Fibroblast of pulmonary artery (primary cell): Measurements from ENCODE around the gene XRCC1.
A peak's percentile ranks its signal among the peaks of the same experiment; 100 is the strongest.

Experiments used
- DNase-seq: peaks from one replicate; pipeline ENCODE4 v3.0.0-alpha.2; 2010; ENCODE audit warnings: low read depth
- H3K4me3 ChIP-seq: replicated peaks from 2 replicates; pipeline ENCODE4 v1.5.1; 2011; ENCODE audit warnings: low read depth, mild to moderate bottlenecking, control low read depth, low read length, moderate library complexity
- TF ChIP-seq, protein P1 (sequence below): IDR thresholded peaks from 2 replicates; pipeline ENCODE4 v1.5.1; 2011; ENCODE audit warnings: mild to moderate bottlenecking, control low read depth, low read length, inconsistent platforms; ENCODE audit errors: missing control alignments

The XRCC1 gene, protein sequence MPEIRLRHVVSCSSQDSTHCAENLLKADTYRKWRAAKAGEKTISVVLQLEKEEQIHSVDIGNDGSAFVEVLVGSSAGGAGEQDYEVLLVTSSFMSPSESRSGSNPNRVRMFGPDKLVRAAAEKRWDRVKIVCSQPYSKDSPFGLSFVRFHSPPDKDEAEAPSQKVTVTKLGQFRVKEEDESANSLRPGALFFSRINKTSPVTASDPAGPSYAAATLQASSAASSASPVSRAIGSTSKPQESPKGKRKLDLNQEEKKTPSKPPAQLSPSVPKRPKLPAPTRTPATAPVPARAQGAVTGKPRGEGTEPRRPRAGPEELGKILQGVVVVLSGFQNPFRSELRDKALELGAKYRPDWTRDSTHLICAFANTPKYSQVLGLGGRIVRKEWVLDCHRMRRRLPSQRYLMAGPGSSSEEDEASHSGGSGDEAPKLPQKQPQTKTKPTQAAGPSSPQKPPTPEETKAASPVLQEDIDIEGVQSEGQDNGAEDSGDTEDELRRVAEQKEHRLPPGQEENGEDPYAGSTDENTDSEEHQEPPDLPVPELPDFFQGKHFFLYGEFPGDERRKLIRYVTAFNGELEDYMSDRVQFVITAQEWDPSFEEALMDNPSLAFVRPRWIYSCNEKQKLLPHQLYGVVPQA

DNA sequence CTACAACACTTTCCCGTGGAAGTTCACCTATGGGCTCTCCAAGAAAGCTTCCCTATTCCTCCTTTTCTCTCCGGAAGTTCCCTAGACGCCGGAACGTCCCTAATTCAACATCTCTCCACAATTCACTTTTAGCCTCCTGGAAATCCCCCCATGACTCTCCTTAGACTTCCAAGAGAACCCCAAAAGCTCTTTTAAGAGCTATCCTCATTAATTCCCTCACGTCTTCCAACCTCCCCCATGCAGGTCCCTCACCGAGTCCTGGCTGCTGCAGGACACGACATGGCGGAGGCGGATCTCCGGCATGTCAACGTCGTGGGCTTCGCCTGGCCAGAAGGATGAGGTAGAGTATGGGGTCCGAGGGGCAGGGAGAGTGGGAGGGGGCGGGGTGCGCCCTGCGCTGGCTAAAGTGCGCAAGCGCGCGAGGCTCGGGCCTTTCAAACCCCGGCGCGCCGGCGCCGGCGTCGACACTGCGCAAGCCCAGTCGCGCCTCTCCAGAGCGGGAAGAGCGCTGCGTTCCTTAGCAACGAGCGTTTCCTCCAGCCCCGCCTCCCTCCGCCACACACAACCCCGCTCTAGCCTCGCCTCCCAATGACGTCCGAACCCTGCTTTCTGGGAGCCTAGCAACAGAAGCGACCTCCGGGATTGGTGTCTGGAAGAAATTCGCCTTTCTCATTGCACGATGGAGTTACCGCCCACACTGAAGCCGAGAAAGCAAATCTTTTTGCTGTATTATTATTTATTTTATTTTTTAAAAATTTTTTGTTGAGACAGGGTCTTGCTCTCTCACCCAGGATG lies at the start of gene XRCC1, which contains the start of gene PINLYP:
XRCC1 (minus strand) TSS at position 372 of the 795 bp plus-strand sequence; CDS start at position 303, 69 bp downstream.
PINLYP (plus strand) TSS at position 646 of the 795 bp plus-strand sequence. CDS start 1,391 bp downstream, outside the sequence.
- TF ChIP-seq, protein P1, sequence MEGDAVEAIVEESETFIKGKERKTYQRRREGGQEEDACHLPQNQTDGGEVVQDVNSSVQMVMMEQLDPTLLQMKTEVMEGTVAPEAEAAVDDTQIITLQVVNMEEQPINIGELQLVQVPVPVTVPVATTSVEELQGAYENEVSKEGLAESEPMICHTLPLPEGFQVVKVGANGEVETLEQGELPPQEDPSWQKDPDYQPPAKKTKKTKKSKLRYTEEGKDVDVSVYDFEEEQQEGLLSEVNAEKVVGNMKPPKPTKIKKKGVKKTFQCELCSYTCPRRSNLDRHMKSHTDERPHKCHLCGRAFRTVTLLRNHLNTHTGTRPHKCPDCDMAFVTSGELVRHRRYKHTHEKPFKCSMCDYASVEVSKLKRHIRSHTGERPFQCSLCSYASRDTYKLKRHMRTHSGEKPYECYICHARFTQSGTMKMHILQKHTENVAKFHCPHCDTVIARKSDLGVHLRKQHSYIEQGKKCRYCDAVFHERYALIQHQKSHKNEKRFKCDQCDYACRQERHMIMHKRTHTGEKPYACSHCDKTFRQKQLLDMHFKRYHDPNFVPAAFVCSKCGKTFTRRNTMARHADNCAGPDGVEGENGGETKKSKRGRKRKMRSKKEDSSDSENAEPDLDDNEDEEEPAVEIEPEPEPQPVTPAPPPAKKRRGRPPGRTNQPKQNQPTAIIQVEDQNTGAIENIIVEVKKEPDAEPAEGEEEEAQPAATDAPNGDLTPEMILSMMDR, result no peak
- DNase-seq, result peak; percentile 99
- peak within 1 kb of the TSS; percentile 99 for H3K4me3 ChIP-seq

DNA sequence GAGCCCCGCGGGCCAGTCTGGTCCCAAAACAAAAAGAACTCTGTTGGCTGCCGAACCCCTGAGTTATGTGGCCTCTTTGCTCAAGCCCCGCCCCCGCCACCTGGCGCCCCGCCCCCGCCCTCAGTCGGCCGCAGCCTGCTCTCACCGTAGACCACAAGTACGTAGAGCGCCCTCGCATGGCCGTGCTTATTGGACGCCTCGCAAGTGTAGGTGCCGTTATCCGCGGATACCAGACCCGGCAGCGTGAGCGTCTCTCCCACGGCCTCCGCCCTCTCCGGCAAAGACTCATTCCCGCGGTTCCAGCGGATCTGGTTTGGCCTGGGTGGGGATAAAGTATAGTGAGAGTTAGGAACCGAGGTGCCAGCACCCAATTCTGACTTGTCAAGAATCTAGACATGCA lies 49.6 kb upstream of the XRCC1 start:
- DNase-seq, result peak; percentile 56
- TF ChIP-seq, protein P1, result no peak
- no peak overlapping the region for H3K4me3 ChIP-seq

DNA sequence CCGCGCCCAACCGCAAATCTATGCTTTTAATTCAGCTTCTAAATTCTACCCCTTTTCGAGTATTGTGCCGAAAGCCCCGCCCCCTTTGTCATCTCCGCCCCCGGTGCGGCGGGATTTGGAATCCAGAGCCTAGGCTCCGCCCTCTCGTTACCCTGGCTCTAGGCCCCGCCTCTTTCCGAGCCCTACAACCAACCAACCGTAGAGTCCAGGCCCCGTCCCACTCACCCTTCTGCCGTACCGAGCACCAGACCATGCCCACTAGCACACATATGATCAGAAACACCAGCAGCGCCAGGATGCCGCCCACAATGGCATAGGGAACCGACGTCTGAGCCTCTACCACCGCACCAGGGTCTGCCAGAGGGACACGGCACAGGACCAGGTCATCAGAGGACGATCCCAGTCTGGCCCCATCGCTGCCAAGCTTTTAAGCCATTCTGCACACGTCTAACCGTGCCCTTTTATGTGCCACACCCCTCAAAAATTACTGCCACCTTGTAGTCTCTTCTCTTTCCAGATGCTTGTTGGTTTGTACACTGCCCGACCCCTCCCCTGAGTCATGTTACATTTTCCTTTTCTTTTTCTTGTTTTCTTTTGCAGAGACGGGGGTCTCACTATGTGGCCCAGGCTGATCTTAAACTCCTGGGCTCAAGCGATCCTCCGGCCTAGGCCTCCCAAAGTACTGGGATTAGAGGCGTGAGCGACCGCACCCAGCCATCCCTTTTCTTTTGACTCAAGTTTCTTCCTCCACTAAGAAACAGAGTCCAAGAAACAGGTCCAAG lies 48.8 kb upstream of the XRCC1 start:
- DNase-seq, result no peak
- TF ChIP-seq, protein P1, result no peak
- no peak overlapping the region for H3K4me3 ChIP-seq

DNA sequence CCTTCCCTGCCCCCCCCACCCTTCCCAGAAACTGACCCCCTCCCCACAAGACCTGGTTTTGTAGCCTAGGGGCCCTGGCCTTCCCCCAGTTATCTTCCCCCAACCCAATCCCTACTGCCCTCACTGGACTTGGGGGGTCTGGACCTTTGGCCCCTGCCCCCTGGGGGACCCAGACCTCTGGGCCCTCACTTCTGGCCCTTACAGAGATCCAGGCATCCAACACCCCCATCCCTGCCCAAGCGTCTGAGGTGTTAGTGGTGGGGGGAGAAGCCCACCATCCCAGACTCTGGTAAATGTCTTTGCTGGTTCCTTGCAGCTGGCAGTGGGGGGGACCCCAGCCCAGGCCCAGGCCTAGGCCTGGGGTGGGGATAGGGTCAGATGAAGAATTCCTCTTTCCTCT lies 47.6 kb upstream of the XRCC1 start:
- H3K4me3 ChIP-seq, result no peak overlapping the region
- TF ChIP-seq, protein P1, result no peak

DNA sequence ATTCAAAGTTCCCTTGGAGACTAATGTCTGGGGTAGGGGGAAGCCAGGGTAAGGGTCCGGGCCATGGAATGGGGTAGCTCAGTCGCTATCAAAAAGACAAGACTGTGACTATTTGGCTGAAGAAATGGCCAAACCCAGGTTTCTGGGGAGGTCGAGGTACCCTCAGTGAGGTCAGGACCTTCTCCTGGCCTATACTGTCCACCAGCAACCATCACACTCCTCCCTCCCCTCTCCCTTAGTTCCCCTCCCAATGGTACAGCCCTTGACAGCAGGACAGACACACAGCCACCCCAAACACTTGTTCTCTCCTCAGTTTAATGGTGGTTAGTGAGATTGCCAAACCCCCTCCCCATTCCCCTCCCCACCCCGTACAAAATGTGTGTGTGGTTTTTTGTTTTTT lies 46.7 kb upstream of the XRCC1 start:
- TF ChIP-seq, protein P1, result no peak
- no peak overlapping the region for H3K4me3 ChIP-seq
- no peak for DNase-seq

More for the DNA sequence above, 47.6 kb upstream of the XRCC1 start:
- DNase-seq, result no peak
